Bronchial epithelial cell (primary cell): Measurements from ENCODE around the gene LCN9. TPM values are rescaled to one million over a fixed set of nuclear protein-coding genes. Genes with fewer than 3 reads are reported as not detected.
"Not testable (repeated sequence)": the region's sequence is repeated elsewhere in the genome, so short reads cannot be mapped to it uniquely, and the experiment has no call there.

Source experiments
- DNase-seq: peaks from one replicate; pipeline ENCODE4 v3.0.0-alpha.2; 2010; ENCODE audit warnings: low read depth
- FAIRE-seq: peaks from 2 replicates; lab custom pipeline; 2011; peaks lifted over from hg19 to GRCh38; lab: Jason Lieb, UNC
- H3K27me3 ChIP-seq: 2 replicates; pipeline ENCODE4 v1.5.1; 2011; ENCODE audit warnings: low read length; ENCODE audit not compliant: control insufficient read depth, insufficient read depth
- H3K36me3 ChIP-seq: 2 replicates; pipeline ENCODE4 v1.5.1; 2011; ENCODE audit warnings: low read length; ENCODE audit not compliant: control insufficient read depth, insufficient read depth
- H3K4me3 ChIP-seq: 2 replicates; pipeline ENCODE4 v1.5.1; 2011; ENCODE audit warnings: mild to moderate bottlenecking, low read depth, low read length, control low read depth
- total RNA-seq: library from RNA; depleted of rRNA; stranded (reverse); fragments of >200 nt; gene quantifications from 2 replicates; pipeline ENCODE4 v1.2.1, GENCODE V29; 2014
- TF ChIP-seq, protein P1 (sequence below): IDR thresholded peaks from 2 replicates; pipeline ENCODE4 v1.5.1; 2011; ENCODE audit warnings: mild to moderate bottlenecking, moderate library complexity, low read length, control low read depth, inconsistent platforms; ENCODE audit not compliant: insufficient read depth, severe bottlenecking

LCN9 gene
- total RNA-seq, 1 donor from 2014 or later, result not detected

DNA sequence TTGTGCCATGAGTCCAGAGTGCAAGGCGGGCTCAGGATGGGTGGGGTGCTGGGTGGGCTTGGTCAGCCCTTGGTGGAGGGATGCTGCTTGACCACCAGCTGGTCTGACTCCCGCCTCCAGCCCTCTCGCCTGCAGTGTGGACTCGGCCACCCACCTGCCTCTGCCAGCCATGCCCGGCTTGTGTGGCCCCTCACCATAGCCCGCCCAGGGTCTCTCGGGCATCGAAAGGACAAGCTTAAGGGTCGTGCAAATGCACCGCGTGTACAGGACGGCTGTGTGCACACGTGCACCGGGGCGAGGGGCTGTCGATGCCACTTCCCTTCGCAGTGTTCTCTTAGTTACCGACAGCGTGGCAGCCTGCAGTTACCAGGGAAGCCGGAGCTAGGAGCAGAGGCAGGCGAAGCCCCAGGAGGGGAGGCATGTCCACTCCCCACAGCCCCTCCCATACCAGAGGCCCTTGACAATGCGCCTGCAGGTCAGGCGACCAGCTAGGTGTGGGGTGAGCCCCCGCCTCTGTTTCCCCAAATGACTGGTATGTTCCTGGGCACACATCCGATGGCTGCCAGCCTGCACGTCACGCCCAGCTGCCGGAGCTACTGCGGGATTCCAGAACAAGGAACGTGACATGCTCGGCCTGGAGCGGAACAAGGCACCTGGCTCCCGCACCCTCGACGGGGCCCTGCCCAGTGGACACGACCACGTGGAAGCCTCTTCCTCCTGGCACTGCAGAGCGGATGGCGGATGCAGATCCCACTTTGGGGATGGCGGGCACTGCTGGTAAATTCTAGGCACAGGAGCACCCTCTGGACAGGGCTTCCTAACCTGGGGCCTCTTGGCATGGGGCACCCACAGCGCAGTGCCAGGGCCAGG, 7.8 kb downstream of the LCN9 start:
- Histone ChIP-seq H3K4me3 (no peak overlapping the region), H3K27me3 (no peaks in the 10 kb centered on the region), H3K36me3 (no peaks in the 10 kb centered on the region)
- TF ChIP-seq, protein P1, sequence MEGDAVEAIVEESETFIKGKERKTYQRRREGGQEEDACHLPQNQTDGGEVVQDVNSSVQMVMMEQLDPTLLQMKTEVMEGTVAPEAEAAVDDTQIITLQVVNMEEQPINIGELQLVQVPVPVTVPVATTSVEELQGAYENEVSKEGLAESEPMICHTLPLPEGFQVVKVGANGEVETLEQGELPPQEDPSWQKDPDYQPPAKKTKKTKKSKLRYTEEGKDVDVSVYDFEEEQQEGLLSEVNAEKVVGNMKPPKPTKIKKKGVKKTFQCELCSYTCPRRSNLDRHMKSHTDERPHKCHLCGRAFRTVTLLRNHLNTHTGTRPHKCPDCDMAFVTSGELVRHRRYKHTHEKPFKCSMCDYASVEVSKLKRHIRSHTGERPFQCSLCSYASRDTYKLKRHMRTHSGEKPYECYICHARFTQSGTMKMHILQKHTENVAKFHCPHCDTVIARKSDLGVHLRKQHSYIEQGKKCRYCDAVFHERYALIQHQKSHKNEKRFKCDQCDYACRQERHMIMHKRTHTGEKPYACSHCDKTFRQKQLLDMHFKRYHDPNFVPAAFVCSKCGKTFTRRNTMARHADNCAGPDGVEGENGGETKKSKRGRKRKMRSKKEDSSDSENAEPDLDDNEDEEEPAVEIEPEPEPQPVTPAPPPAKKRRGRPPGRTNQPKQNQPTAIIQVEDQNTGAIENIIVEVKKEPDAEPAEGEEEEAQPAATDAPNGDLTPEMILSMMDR, result no peak
- no peak for DNase-seq
- FAIRE-seq, result no peak

DNA sequence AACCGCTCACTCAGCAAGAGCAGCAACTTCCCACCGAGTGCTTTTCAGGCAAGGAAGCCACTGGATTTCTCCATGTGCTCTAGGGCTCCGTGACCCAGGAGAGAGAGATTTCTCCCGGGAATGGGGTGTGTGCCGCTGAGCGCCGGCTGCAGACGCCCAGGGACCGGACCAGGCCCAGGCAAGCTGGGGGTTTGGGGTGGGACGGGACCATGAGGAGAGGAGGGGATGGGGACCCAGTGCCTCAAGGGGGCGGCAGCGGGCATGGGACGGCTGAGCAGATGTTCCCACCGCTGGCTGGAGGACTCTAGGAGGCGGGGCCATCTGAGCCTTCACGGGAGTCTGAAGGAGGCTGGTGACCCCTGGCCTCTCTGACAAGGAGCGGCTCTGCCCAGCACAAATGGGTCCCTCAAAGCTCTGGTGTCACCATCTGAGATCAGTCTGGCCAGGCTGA, 8.5 kb downstream of the LCN9 start:
- H3K27me3 ChIP-seq, result no peaks in the 10 kb centered on the region
- TF ChIP-seq, protein P1, result no peak
- no peak overlapping the region for H3K4me3 ChIP-seq
- FAIRE-seq (no peak), DNase-seq (no peak)
- no peaks in the 10 kb centered on the region for H3K36me3 ChIP-seq

DNA sequence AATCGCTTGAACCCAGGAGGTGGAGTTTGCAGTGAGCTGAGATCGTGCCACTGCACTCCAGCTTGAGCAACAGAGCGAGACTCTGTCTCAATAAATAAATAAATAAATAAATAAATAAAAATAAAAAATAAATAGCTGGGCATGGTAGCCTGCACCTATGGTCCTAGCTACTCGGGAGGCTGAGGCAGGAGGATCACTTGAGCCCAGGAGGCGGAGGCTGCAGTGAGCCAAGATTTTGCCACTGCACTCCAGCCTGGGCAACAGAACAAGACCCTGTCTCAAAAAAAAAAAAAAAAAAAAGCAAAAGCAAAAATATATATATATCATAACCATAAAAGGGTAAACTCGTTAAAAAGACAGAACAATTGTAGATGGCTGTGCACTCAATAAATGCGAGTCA, 9.7 kb downstream of the LCN9 start:
- FAIRE-seq, DNase-seq, H3K4me3 ChIP-seq, H3K36me3 ChIP-seq, H3K27me3 ChIP-seq: not testable (repeated sequence)

DNA sequence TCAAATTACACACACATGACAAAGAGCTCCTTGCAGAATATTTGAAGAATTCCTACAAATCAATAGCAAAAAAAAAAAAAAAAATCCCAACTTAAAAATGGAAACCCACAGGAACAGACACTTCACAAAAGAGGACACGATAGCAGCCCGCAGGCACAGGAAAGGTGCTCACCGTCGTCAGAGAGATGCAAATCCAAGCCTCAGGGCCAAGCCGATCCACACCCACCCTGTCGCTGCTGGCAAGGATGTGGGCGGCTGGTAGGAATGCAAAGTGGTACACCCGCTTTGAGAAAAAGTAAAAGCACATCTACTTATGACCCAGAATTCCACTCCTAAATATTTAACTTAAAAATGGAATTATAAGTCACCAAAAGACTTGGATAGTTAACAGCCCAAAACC, 10.8 kb downstream of the LCN9 start:
- TF ChIP-seq, protein P1, result no peak
- FAIRE-seq (no peak), DNase-seq (no peak)
- Histone ChIP-seq H3K27me3 (no peaks in the 10 kb centered on the region), H3K4me3 (no peak overlapping the region), H3K36me3 (no peaks in the 10 kb centered on the region)

DNA sequence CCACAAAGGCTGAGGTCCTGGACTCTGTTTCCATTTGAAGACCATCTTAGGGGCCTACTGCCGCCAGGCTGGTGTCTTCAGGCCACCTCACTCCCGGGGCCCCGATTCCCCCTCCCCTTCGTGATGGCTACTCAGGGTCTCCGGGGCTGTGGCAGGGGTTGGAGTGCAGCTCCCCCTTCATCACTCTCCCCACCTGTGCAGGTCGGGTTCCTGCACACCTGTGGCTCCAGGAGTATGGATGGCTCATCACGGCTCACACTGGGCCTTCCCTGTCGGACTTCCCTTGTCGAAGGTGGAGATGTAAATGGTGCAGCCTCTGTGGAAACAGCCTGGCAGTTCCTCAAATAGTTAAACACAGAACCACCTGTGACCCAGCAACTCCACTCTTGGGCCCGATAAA, 11.9 kb downstream of the LCN9 start:
- TF ChIP-seq, protein P1, result no peak
- Histone ChIP-seq H3K27me3 (no peaks in the 10 kb centered on the region), H3K4me3 (no peak overlapping the region), H3K36me3 (no peaks in the 10 kb centered on the region)
- DNase-seq, result no peak
- FAIRE-seq, result no peak

DNA sequence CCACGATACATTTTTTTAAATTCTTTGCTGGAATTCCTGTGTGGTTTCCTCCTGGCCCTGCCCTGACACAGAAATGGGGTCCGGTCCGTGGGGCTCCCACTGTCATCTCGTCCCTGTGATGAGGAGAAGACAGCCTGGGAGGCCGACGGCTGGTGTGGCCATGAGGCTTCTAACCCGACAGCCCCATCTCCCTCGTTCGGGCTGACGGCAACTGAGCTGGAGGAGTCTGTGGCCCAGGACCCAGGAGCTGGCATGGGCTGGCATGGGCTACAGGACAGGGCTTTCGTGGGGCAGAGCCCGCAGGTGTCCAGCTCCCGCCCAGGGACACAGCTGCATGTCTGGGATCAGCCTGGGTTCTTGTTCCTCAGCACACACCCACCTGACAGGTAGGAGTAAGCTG, 13.8 kb downstream of the LCN9 start:
- FAIRE-seq, result no peak
- Histone ChIP-seq H3K27me3 (no peaks in the 10 kb centered on the region), H3K4me3 (no peak overlapping the region), H3K36me3 (no peaks in the 10 kb centered on the region)
- no peak for DNase-seq
- TF ChIP-seq, protein P1, result no peak
